Caco-2 (cell line): ENCODE data around the gene RBMS2. TPM values are rescaled to one million over a fixed set of nuclear protein-coding genes. Genes with fewer than 3 reads are reported as not detected.
"Not testable (repeated sequence)": the region's sequence is repeated elsewhere in the genome, so short reads cannot be mapped to it uniquely, and the experiment has no call there.

ENCODE experiments used
- BruUV-seq: library from RNA; stranded (reverse); fragments of 400-500 nt; replicated peaks from 2 replicates; lab custom pipeline; 2021; lab: Mats Ljungman, UMichigan
- CTCF ChIA-PET: fragments of 300-600 bp; sonication (Branson Sonifier 250); formaldehyde crosslinking; loops from one replicate; lab custom pipeline; 2022; ENCODE audit warnings: antibody characterized with exemption; lab: Charles Lee
- POLR2A ChIA-PET: fragments of 300-600 bp; sonication (Branson Sonifier 250); formaldehyde crosslinking; loops from one replicate; lab custom pipeline; 2022; ENCODE audit warnings: antibody characterized with exemption; lab: Charles Lee
- DNase-seq, 2 experiments: peaks; one replicate each; pipeline versions ENCODE4 v3.0.0 to v3.0.0-alpha.2; 2020 to 2022
- H3K27me3 ChIP-seq: replicated peaks from 2 replicates; pipeline ENCODE4 v1.6.0; 2011; ENCODE audit warnings: low read length; ENCODE audit not compliant: control insufficient read depth, insufficient read depth
- H3K36me3 ChIP-seq: 2 replicates; pipeline ENCODE4 v1.5.1; 2011; ENCODE audit warnings: low read length; ENCODE audit not compliant: control insufficient read depth, insufficient read depth
- H3K4me1 ChIP-seq: fragments of 250-450 bp; sonication (Bioruptor Pico); 2 replicates; pipeline ENCODE4 v1.5.1; 2020; ENCODE audit warnings: mild to moderate bottlenecking
- H3K4me3 ChIP-seq: 2 replicates; pipeline ENCODE4 v1.5.1; 2011; ENCODE audit warnings: low read depth, mild to moderate bottlenecking, control low read depth, low read length
- H3K9me3 ChIP-seq: fragments of 250-450 bp; sonication (Bioruptor Pico); 2 replicates; pipeline ENCODE4 v1.5.1; 2020; ENCODE audit warnings: mild to moderate bottlenecking, moderate library complexity
- H3K27ac Mint-ChIP-seq: one replicate; pipeline ENCODE4 v1.8.0; 2022; ENCODE audit warnings: mixed read lengths; ENCODE audit not compliant: unreplicated experiment
- H3K27me3 Mint-ChIP-seq: one replicate; pipeline ENCODE4 v1.8.0; 2022; ENCODE audit warnings: mixed read lengths; ENCODE audit not compliant: insufficient read depth, unreplicated experiment
- H3K36me3 Mint-ChIP-seq: one replicate; pipeline ENCODE4 v1.8.0; 2022; ENCODE audit warnings: mild to moderate bottlenecking, mixed read lengths; ENCODE audit not compliant: insufficient read depth, unreplicated experiment
- H3K4me1 Mint-ChIP-seq: one replicate; pipeline ENCODE4 v1.8.0; 2022; ENCODE audit warnings: low read depth, mixed read lengths; ENCODE audit not compliant: unreplicated experiment
- H3K4me3 Mint-ChIP-seq: one replicate; pipeline ENCODE4 v1.8.0; 2022; ENCODE audit warnings: mild to moderate bottlenecking, moderate library complexity, mixed read lengths; ENCODE audit not compliant: unreplicated experiment
- H3K9me3 Mint-ChIP-seq: one replicate; pipeline ENCODE4 v1.8.0; 2022; ENCODE audit warnings: mixed read lengths; ENCODE audit not compliant: unreplicated experiment
- intact Hi-C: fragments of 100-400 bp; cut with micrococcal nuclease; formaldehyde crosslinking; loops from one replicate; pipeline ENCODE4 v1.10.0; 2022; ENCODE audit not compliant: unreplicated experiment
- total RNA-seq: library from RNA; stranded (reverse); gene quantifications from 2 replicates; pipeline ENCODE4 v1.2.3, GENCODE V29; 2022
- TF ChIP-seq, protein P1 (sequence below), 2 experiments: fragments of 200-600 bp in 1 of 2; IDR thresholded peaks; 1 replicate in 1 of 2; 2 replicates in 1 of 2; pipeline versions ENCODE4 v1.5.1 to v1.8.0; 2011 to 2022; ENCODE audit warnings: antibody characterized with exemption in 1 of 2, control low read depth in 1 of 2, inconsistent platforms in 1 of 2, low read depth in 1 of 2, low read length in 1 of 2, mild to moderate bottlenecking in 1 of 2, moderate library complexity in 1 of 2; ENCODE audit not compliant: insufficient read depth in 1 of 2, severe bottlenecking in 1 of 2, unreplicated experiment in 1 of 2

Gene RBMS2
- total RNA-seq, 1 experiment from 2014 or later: 39.5 TPM

DNA sequence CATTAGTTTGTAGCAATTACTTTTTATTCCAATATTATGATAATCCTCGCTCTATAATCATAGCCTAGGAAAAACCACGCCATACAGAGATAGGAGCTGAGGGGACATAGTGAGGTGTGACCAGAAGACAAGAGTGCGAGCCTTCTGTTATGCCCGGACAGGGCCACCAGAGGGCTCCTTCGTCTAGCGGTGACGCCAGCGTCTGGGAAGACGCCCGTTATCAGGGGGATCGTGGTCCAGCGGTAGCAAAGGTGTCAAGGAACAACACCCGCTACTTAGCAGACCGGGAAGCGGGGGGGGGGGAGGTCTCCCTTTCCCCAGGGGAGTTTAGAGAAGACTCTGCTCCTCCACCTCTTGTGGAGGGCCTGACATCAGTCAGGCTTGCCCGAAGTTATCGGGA lies 24.9 kb upstream of the RBMS2 start:
- H3K27me3 Mint-ChIP-seq, H3K27me3 ChIP-seq, H3K36me3 Mint-ChIP-seq, H3K4me1 ChIP-seq, BruUV-seq, POLR2A ChIA-PET, H3K4me3 ChIP-seq, H3K9me3 Mint-ChIP-seq, H3K9me3 ChIP-seq, H3K36me3 ChIP-seq, H3K27ac Mint-ChIP-seq, H3K4me3 Mint-ChIP-seq, H3K4me1 Mint-ChIP-seq: not testable (repeated sequence)
- intact Hi-C loops: loop anchor here (5.0 kb wide), 1 partner anchor 96 kb away; no protein-coding TSS in a partner anchor
- peak; percentile 49 to 60 for DNase-seq
- TF ChIP-seq, protein P1, sequence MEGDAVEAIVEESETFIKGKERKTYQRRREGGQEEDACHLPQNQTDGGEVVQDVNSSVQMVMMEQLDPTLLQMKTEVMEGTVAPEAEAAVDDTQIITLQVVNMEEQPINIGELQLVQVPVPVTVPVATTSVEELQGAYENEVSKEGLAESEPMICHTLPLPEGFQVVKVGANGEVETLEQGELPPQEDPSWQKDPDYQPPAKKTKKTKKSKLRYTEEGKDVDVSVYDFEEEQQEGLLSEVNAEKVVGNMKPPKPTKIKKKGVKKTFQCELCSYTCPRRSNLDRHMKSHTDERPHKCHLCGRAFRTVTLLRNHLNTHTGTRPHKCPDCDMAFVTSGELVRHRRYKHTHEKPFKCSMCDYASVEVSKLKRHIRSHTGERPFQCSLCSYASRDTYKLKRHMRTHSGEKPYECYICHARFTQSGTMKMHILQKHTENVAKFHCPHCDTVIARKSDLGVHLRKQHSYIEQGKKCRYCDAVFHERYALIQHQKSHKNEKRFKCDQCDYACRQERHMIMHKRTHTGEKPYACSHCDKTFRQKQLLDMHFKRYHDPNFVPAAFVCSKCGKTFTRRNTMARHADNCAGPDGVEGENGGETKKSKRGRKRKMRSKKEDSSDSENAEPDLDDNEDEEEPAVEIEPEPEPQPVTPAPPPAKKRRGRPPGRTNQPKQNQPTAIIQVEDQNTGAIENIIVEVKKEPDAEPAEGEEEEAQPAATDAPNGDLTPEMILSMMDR (IDR thresholded peaks at IDR 0.05; ENCODE audit: insufficient read depth in 1 of 2, low read depth in 1 of 2, low read length in 1 of 2, severe bottlenecking in 1 of 2, unreplicated experiment in 1 of 2): peak in 1 of 2 experiments; percentile 16
- CTCF ChIA-PET: interaction anchor here (0.8 kb wide), 1 partner anchor 140 kb away, joined by 3 read pairs; no protein-coding TSS in a partner anchor

DNA sequence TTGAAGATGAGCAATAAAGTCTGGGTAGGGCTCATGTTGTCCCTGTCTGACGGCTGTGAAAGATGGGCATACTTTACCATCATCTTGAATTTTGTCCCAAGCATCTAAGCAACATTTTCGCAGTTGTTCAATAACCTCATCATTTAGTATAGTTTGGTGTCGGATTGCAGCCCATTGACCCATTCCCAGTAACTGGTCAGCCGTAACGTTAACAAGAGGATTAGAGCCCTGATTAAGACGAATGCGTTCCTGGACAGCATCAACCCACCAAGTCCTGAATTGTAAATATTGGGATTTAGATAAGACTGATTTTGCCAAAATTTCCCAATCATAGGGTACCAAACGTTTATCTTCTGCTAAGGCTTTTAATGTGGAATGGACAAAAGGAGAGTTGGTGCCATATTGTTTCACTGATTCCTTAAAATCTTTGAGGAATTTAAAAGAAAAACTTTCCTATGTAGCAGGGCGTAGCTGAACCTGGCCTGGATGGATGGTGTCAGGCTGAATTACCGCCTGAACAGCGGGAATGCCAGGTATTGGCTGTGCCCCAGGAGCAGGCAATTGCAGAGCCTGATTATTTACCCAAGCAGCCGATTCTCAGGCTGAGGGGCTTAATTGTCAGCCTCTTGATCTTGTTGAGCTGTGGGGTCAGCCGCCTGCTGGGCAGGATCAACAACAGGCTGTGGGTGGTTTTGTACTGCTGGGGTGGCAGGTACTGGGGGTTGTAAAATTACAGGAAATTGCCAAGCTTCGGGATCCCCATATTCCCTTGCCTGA lies 23.3 kb upstream of the RBMS2 start:
- POLR2A ChIA-PET, H3K4me3 Mint-ChIP-seq, H3K36me3 Mint-ChIP-seq, H3K36me3 ChIP-seq, DNase-seq, H3K27me3 Mint-ChIP-seq, H3K27me3 ChIP-seq, H3K4me1 Mint-ChIP-seq, H3K4me1 ChIP-seq, CTCF ChIA-PET, H3K27ac Mint-ChIP-seq, H3K9me3 ChIP-seq, H3K9me3 Mint-ChIP-seq, BruUV-seq, H3K4me3 ChIP-seq: not testable (repeated sequence)
- intact Hi-C loops: loop anchor here (5.0 kb wide), 1 partner anchor 94 kb away; no protein-coding TSS in a partner anchor

DNA sequence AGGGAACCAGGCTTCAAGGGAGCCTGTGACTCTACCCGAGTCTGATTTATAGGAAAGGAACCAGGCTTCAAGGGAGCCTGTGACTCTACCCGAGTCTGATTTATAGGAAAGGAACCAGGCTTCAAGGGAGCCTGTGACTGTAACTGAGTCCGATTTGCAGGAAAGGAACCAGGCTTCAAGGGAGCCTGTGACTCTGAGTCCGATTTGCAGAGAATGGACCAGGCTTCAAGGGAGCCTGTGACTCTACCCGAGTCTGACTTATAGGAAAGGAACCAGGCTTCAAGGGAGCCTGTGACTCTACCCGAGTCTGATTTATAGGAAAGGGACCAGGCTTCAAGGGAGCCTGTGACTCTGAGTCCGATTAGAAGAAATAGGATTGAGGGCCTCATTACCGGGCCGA lies 22.2 kb upstream of the RBMS2 start:
- H3K36me3 ChIP-seq, H3K4me3 Mint-ChIP-seq, H3K27me3 Mint-ChIP-seq, H3K4me1 ChIP-seq, BruUV-seq, H3K9me3 Mint-ChIP-seq, DNase-seq, H3K4me1 Mint-ChIP-seq, CTCF ChIA-PET, H3K27ac Mint-ChIP-seq, POLR2A ChIA-PET, H3K36me3 Mint-ChIP-seq, H3K4me3 ChIP-seq, H3K27me3 ChIP-seq, H3K9me3 ChIP-seq: not testable (repeated sequence)
- intact Hi-C loops: loop anchor here (5.0 kb wide), 1 partner anchor 93 kb away; no protein-coding TSS in a partner anchor

DNA sequence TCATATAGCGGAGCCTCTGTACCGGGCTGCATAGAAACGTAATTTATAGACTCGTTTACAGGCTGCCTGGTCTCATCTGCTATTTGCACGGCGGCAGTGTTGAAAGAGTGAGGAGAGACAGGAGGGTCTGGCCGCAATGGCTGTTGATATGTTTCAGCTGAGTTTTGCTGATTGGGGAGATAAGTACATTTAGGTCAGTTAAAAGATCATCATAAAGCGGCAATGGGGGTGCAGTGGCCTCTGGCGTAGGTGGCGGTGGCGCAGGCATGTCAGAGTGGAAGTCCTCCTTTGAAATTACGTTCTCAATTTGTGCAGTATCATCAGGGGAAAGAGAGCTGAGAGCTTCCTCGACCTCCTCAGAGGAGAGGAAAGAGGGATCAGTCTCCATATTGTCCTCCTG lies 21.7 kb upstream of the RBMS2 start:
- H3K36me3 ChIP-seq, DNase-seq, H3K4me1 Mint-ChIP-seq, H3K36me3 Mint-ChIP-seq, H3K9me3 Mint-ChIP-seq, H3K27ac Mint-ChIP-seq, H3K27me3 Mint-ChIP-seq, H3K4me3 Mint-ChIP-seq, H3K4me3 ChIP-seq, CTCF ChIA-PET, H3K9me3 ChIP-seq, H3K27me3 ChIP-seq, H3K4me1 ChIP-seq, POLR2A ChIA-PET, BruUV-seq: not testable (repeated sequence)
- intact Hi-C loops: loop anchor here (5.0 kb wide), 1 partner anchor 92 kb away; no protein-coding TSS in a partner anchor
